Measurements from ENCODE around the gene FGF8. TPM values are rescaled to one million over a fixed set of nuclear protein-coding genes. Genes with fewer than 3 reads are reported as not detected.

Gene FGF8
- total RNA-seq, 1 experiment from 2014 or later: 14.3 TPM

DNA sequence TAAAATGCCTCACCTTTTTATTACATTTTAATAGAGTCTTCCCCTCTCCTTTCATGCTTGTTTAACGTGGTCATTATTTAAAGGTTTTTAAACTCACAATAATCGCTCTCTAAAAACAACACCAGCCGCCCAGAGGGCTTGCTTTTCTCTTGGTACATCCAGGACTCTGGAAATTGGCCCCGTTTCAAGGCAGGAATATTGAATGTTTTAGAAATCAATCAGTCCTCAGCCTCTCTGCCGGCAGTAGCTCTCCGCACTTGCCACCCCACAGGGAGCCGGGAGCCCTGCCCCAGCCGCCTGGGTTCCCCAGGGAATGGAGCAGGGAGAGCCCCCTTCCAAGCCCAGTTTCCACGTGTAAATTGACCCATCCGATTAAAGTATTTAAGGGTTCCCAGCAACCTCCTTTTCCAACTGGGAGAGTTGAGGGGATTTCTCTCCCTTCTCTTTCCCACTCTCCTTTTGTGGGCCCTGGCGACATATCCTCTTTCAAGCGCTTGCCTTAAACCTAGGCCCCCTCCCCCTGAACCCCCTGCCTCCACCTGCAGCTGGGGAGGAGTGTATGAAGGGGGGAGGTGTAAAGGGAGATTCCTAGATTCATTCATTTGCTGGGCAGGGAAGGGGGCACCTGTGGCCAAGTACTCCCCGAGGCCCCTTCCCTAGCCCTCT lies 1.9 kb downstream of the FGF8 start:
- H3K36me3 Mint-ChIP-seq (ENCODE audit: insufficient read depth in 1 of 3, low read depth in 3 of 3): peaks cover 3 to 12% (median 6%) of the 10 kb centered on the region in 3 experiments; a peak in 4 of 7 replicates

More for the DNA sequence above, 1.9 kb downstream of the FGF8 start:
- H4K5ac ChIP-seq (ENCODE audit: insufficient read length, low read depth, low read length): no peak overlapping the region
- H3K9ac ChIP-seq (ENCODE audit: extremely low read depth, insufficient read length, low read length): no peak overlapping the region
- TF ChIP-seq, protein P1, sequence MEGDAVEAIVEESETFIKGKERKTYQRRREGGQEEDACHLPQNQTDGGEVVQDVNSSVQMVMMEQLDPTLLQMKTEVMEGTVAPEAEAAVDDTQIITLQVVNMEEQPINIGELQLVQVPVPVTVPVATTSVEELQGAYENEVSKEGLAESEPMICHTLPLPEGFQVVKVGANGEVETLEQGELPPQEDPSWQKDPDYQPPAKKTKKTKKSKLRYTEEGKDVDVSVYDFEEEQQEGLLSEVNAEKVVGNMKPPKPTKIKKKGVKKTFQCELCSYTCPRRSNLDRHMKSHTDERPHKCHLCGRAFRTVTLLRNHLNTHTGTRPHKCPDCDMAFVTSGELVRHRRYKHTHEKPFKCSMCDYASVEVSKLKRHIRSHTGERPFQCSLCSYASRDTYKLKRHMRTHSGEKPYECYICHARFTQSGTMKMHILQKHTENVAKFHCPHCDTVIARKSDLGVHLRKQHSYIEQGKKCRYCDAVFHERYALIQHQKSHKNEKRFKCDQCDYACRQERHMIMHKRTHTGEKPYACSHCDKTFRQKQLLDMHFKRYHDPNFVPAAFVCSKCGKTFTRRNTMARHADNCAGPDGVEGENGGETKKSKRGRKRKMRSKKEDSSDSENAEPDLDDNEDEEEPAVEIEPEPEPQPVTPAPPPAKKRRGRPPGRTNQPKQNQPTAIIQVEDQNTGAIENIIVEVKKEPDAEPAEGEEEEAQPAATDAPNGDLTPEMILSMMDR (conservative IDR thresholded peaks at IDR 0.05): no peak
- H2BK20ac ChIP-seq (ENCODE audit: low read depth, low read length, poor library complexity, severe bottlenecking): no peak overlapping the region
- Mint-ChIP-seq H3K4me3 (peak overlapping the region; percentile 52 to 80), H3K27me3 (ENCODE audit: low read depth) (peaks cover 72% of the 10 kb centered on the region), H3K27ac (no peak overlapping the region), H3K9me3 (no peaks in the 10 kb centered on the region; a peak in 1 of 5 replicates), H3K4me1 (peaks cover 50 to 62% of the 10 kb centered on the region in 2 experiments)
- peaks cover 26% of the 10 kb centered on the region for H3K23me2 ChIP-seq (ENCODE audit: insufficient read length, low read depth, low read length, poor library complexity, severe bottlenecking)
- no peak overlapping the region for H3T11ph ChIP-seq (ENCODE audit: low read length)
- H2BK5ac ChIP-seq (ENCODE audit: insufficient read length, low read length): no peak overlapping the region
- H2BK12ac ChIP-seq (ENCODE audit: insufficient read length, low read depth, low read length): no peak overlapping the region
- no peaks in the 10 kb centered on the region for H4K20me1 ChIP-seq (ENCODE audit: control insufficient read depth, insufficient read depth, insufficient read length)
- WGBS (ENCODE audit: extremely low coverage, insufficient read length, low lambda C conversion rate): no CpG with 5 or more reads among the region's 13 CpGs
- no peak overlapping the region for H3K23ac ChIP-seq (ENCODE audit: insufficient read length, low read depth, low read length)
- no peak overlapping the region for H3K18ac ChIP-seq (ENCODE audit: insufficient read length, low read depth, low read length)
- H2AK5ac ChIP-seq (ENCODE audit: insufficient read length, low read length): no peak overlapping the region
- no peak overlapping the region for H2BK120ac ChIP-seq (ENCODE audit: low read depth, low read length, poor library complexity, severe bottlenecking)
- no peak overlapping the region for H2BK15ac ChIP-seq (ENCODE audit: low read depth, low read length)
- H3K79me2 ChIP-seq (ENCODE audit: insufficient read depth, low read length): no peaks in the 10 kb centered on the region
- H2AFZ ChIP-seq (ENCODE audit: low read length): no peak overlapping the region
- peaks cover 54% of the 10 kb centered on the region for H3K27me3 ChIP-seq (ENCODE audit: insufficient read depth, low read length)
- no peak overlapping the region for H3K4ac ChIP-seq (ENCODE audit: low read depth, low read length)
- H4K91ac ChIP-seq (ENCODE audit: insufficient read length, low read depth, low read length): no peak overlapping the region
- peaks cover 7% of the 10 kb centered on the region; the same call in 1 of the 2 replicates for H3K4me1 ChIP-seq (ENCODE audit: insufficient read depth, low read length)
- no peak overlapping the region for H3K14ac ChIP-seq (ENCODE audit: insufficient read depth, low read length)
- H3K79me1 ChIP-seq (ENCODE audit: insufficient read depth, low read depth, low read length, poor library complexity, severe bottlenecking): no peaks in the 10 kb centered on the region
- H3K27ac ChIP-seq (ENCODE audit: insufficient read length, low read depth, low read length): no peak overlapping the region
- no peak overlapping the region for H3K56ac ChIP-seq (ENCODE audit: insufficient read length, low read depth, low read length)
- H4K8ac ChIP-seq (replicated peaks; ENCODE audit: insufficient read length, low read depth, low read length): no peak overlapping the region
- H3K4me2 ChIP-seq (ENCODE audit: insufficient read depth, insufficient read length, low read length): peak overlapping the region; percentile 42
- no peak for DNase-seq
- H3K9me3 ChIP-seq (ENCODE audit: control insufficient read depth, low read depth, low read length): no peaks in the 10 kb centered on the region
